Measurements from ENCODE around the gene SEBOX. TPM values are rescaled to one million over a fixed set of nuclear protein-coding genes. Genes with fewer than 3 reads are reported as not detected.

SEBOX gene
- total and polyA plus RNA-seq, 3 donors from 2014 or later: not detected

DNA sequence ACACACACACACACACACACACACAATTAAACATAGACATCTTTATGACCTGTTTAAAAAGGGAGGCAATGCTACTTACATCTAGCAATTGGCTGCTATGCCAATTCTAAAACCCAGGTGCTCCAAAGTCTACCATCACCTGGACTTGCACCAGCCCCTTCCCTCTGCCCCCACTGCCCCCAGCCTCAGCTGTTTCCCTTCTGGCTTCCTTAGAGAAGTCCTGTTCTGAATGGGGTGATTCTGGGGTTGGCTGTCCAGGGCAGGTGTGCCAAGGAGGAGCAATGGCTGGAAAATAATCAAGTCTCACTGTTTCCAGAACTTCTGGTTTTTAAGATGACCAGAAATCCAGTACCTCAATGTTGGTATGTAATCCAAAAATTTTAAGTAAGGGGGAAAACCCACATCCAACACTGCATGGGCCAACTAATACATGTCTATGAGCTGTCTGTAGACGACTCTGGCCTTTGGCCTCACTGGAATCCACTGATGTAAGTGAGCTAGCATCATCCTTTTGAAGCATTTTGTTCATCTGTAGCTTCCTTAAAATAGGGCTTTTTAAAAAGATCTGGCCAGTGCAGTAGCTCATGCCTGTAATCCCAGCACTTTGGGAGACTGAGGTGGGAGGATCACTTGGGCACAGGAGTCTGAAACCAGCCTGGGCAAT is 31.8 kb downstream of the SEBOX start:
- H3K4me1 ChIP-seq: peaks cover 29% of the 10 kb centered on the region
- H3K36me3 ChIP-seq (ENCODE audit: low read depth, missing control alignments): no peaks in the 10 kb centered on the region
- H3K27ac ChIP-seq: no peak overlapping the region
- no peaks in the 10 kb centered on the region for H3K9me3 ChIP-seq
- H3K27me3 ChIP-seq: no peaks in the 10 kb centered on the region
- intact Hi-C loops (cut with DNase I; ENCODE audit: low total_unique reads): no loop called here
- no peak for TF ChIP-seq POLR2A (IDR thresholded peaks at IDR 0.05)
- TF ChIP-seq, protein P1, sequence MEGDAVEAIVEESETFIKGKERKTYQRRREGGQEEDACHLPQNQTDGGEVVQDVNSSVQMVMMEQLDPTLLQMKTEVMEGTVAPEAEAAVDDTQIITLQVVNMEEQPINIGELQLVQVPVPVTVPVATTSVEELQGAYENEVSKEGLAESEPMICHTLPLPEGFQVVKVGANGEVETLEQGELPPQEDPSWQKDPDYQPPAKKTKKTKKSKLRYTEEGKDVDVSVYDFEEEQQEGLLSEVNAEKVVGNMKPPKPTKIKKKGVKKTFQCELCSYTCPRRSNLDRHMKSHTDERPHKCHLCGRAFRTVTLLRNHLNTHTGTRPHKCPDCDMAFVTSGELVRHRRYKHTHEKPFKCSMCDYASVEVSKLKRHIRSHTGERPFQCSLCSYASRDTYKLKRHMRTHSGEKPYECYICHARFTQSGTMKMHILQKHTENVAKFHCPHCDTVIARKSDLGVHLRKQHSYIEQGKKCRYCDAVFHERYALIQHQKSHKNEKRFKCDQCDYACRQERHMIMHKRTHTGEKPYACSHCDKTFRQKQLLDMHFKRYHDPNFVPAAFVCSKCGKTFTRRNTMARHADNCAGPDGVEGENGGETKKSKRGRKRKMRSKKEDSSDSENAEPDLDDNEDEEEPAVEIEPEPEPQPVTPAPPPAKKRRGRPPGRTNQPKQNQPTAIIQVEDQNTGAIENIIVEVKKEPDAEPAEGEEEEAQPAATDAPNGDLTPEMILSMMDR (IDR thresholded peaks at IDR 0.05): no peak
- WGBS, 2 donors: 58 to 59% methylated on average over 1 of the region's 1 CpG
- H3K4me3 ChIP-seq: no peak overlapping the region
- DNase-seq: no peak

GRCh38 chr17:28331891-28332420 is 33.0 kb downstream of the SEBOX start:
- H3K36me3 ChIP-seq (ENCODE audit: low read depth, missing control alignments): no peaks in the 10 kb centered on the region
- H3K27me3 ChIP-seq: no peaks in the 10 kb centered on the region
- WGBS, 2 donors: 89 to 91% methylated on average over 6 of the region's 6 CpGs
- no peak overlapping the region for H3K4me3 ChIP-seq
- no peak overlapping the region for H3K27ac ChIP-seq
- intact Hi-C loops (cut with DNase I; ENCODE audit: low total_unique reads): no loop called here
- H3K4me1 ChIP-seq: peaks cover 19% of the 10 kb centered on the region
- TF ChIP-seq POLR2A (IDR thresholded peaks at IDR 0.05): no peak
- TF ChIP-seq, protein P1 (IDR thresholded peaks at IDR 0.05): no peak
- DNase-seq: no peak
- no peaks in the 10 kb centered on the region for H3K9me3 ChIP-seq

DNA sequence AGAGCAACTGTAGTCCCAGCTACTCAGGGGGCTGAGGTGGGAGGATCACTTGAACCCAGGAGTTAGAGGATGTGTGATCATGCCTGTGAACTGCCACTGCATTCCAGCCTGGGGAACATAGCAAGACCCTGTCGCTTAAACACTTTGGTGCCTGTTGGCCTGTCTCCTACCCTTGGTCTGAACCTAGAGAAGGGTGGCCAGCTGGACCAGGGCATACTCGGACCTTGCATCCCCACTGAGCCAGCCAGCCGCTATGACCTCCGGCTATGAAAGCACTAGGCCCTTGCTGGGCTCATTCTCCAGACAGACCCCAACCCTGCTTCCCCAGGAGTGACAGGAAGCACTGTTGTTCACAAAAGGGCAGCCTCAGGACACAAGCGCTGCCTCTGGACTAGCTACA is 34.3 kb downstream of the SEBOX start:
- TF ChIP-seq POLR2A (IDR thresholded peaks at IDR 0.05): no peak
- TF ChIP-seq, protein P1 (IDR thresholded peaks at IDR 0.05): no peak
- Histone ChIP-seq H3K27me3 (no peaks in the 10 kb centered on the region), H3K4me1 (peaks cover 12% of the 10 kb centered on the region), H3K36me3 (ENCODE audit: low read depth, missing control alignments) (no peaks in the 10 kb centered on the region), H3K9me3 (no peaks in the 10 kb centered on the region), H3K4me3 (no peak overlapping the region), H3K27ac (no peak overlapping the region)
- peak; percentile 11 for DNase-seq
- intact Hi-C loops (cut with DNase I; ENCODE audit: low total_unique reads): no loop called here
- WGBS, 2 donors: 89 to 92% methylated on average over 1 to 5 of the region's 5 CpGs

DNA sequence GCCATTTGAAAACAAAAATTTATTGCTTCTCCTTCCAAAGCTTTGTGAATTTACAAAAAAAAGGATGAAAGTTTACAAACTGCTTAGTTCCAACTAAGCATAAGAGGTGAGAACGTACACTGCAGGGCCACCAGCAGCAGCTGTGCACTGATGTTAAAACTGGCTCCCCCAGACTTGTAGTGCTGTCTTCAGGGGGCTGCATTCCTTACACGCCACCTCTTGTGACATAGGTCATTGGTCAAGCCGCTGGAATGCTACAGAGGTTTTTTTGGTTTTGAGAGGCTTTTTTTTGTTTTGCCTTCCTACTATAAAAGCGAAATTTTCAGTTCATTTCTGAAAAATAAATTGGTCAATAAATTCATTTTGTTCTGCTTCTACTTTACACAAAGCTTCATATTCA is 36.7 kb downstream of the SEBOX start:
- H3K4me1 ChIP-seq: no peaks in the 10 kb centered on the region
- H3K36me3 ChIP-seq (ENCODE audit: low read depth, missing control alignments): no peaks in the 10 kb centered on the region
- H3K27me3 ChIP-seq: no peaks in the 10 kb centered on the region
- TF ChIP-seq, protein P1 (IDR thresholded peaks at IDR 0.05): no peak
- no peak for TF ChIP-seq POLR2A (IDR thresholded peaks at IDR 0.05)
- H3K9me3 ChIP-seq: no peaks in the 10 kb centered on the region
- H3K4me3 ChIP-seq: no peak overlapping the region
- intact Hi-C loops (cut with DNase I; ENCODE audit: low total_unique reads): no loop called here
- 65 to 66% methylated on average over 4 of the region's 4 CpGs for WGBS, 2 donors
- H3K27ac ChIP-seq: no peak overlapping the region
- DNase-seq: no peak

DNA sequence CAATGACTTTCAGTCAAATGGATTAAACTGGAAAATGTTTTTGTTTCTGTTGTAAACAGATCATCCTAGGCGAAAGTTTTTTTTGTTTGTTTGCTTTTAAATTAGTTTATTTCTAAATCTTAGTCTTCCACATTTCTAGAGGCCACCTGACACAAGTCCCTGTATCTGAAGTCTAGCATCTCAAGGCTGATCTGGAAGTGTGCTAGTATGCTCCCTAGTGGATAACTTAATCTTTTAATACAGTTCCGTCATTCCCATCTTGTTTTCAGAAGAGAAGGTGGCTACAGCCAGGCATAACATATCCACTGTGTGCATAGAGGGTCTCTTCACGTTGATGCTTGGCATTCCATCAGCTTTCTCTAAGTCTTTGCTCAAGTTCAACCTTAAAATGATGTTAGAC is 37.3 kb downstream of the SEBOX start:
- 62 to 78% methylated on average over 3 of the region's 3 CpGs for WGBS, 2 donors
- H3K27me3 ChIP-seq: no peaks in the 10 kb centered on the region
- no peaks in the 10 kb centered on the region for H3K36me3 ChIP-seq (ENCODE audit: low read depth, missing control alignments)
- peak; percentile 2 for DNase-seq
- no peak overlapping the region for H3K27ac ChIP-seq
- H3K4me3 ChIP-seq: no peak overlapping the region
- intact Hi-C loops (cut with DNase I; ENCODE audit: low total_unique reads): no loop called here
- no peaks in the 10 kb centered on the region for H3K4me1 ChIP-seq
- no peak for TF ChIP-seq POLR2A (IDR thresholded peaks at IDR 0.05)
- TF ChIP-seq, protein P1 (IDR thresholded peaks at IDR 0.05): no peak
- H3K9me3 ChIP-seq: no peaks in the 10 kb centered on the region

All from testis (tissue), 3 donors.